Chondrocyte (in vitro differentiated cells): ENCODE measurements around the gene IGFLR1. TPM values are rescaled to one million over a fixed set of nuclear protein-coding genes. Genes with fewer than 3 reads are reported as not detected.
A peak's percentile ranks its signal among the peaks of the same experiment; 100 is the strongest.

Source experiments
- DNase-seq: peaks from one replicate; pipeline ENCODE4 v3.0.0; 2021; ENCODE audit warnings: mixed read lengths, low spot score
- H3K27ac Mint-ChIP-seq: one replicate; pipeline ENCODE4 v1.8.0; 2021; ENCODE audit warnings: mild to moderate bottlenecking, moderate library complexity, mixed read lengths; ENCODE audit not compliant: unreplicated experiment
- H3K27me3 Mint-ChIP-seq: 2 replicates; pipeline ENCODE4 v1.8.0; 2021; ENCODE audit warnings: low read depth, mixed read lengths
- H3K36me3 Mint-ChIP-seq: 2 replicates; pipeline ENCODE4 v1.8.0; 2021; ENCODE audit warnings: low read depth, mixed read lengths
- H3K4me1 Mint-ChIP-seq: 2 replicates; pipeline ENCODE4 v1.8.0; 2021; ENCODE audit warnings: low read depth, mild to moderate bottlenecking, mixed read lengths
- H3K4me3 Mint-ChIP-seq: one replicate; pipeline ENCODE4 v1.8.0; 2021; ENCODE audit warnings: mild to moderate bottlenecking, moderate library complexity, mixed read lengths; ENCODE audit not compliant: unreplicated experiment
- H3K9me3 Mint-ChIP-seq: 2 replicates; pipeline ENCODE4 v1.8.0; 2021; ENCODE audit warnings: low read depth, mixed read lengths
- total RNA-seq: library from RNA; stranded (reverse); gene quantifications from 3 replicates; pipeline ENCODE4 v1.2.1, GENCODE V29; 2021
- TF ChIP-seq, protein P1 (sequence below): fragments of 200-600 bp; sonication (generic); IDR thresholded peaks from 2 replicates; pipeline ENCODE4 v1.5.0; 2021; ENCODE audit warnings: antibody characterized with exemption, mild to moderate bottlenecking, moderate library complexity

The IGFLR1 gene
- total RNA-seq, 1 donor from 2014 or later, result 0.99 TPM

DNA sequence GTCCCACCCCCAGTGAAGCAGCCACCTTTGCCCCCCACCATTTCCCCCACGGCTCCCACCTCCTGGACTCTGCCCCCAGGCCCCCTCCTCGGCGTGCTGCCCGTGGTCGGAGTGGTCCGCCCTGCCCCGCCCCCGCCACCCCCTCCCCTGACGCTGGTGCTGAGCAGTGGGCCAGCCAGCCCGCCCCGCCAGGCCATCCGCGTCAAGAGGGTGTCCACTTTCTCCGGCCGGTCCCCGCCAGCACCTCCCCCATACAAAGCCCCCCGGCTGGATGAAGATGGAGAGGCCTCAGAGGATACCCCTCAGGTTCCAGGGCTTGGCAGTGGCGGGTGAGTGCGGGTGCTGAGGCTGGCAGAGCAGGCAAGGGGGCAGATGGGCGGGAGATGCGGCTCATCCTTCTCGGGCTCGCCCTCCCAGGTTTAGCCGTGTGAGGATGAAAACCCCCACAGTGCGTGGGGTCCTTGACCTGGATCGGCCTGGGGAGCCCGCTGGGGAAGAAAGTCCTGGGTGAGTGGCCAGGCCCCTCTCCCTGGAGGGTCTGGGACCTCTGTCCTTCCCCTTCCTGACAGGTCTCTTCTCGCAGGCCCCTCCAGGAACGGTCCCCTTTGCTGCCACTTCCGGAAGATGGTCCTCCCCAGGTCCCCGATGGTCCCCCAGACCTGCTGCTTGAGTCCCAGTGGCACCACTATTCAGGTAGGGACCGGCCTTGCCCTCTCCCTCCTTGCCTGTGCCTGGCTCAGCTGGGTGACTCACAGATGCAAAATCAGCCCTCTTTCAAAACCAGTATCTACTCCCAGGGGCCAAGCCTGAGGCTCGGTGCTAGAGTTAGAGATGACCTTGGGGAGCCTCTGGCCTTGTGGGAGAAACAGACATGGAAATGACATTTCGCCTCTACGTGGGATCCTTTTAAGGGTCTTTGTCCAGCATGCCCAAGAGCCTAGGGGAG lies 8.8 kb downstream of the IGFLR1 start:
- Mint-ChIP-seq H3K36me3 (peaks cover 39% of the 10 kb centered on the region), H3K27ac (peak overlapping the region; percentile 1), H3K27me3 (no peaks in the 10 kb centered on the region), H3K9me3 (no peaks in the 10 kb centered on the region), H3K4me1 (no peaks in the 10 kb centered on the region), H3K4me3 (no peak overlapping the region)
- DNase-seq, result peak; percentile 60
- TF ChIP-seq, protein P1, sequence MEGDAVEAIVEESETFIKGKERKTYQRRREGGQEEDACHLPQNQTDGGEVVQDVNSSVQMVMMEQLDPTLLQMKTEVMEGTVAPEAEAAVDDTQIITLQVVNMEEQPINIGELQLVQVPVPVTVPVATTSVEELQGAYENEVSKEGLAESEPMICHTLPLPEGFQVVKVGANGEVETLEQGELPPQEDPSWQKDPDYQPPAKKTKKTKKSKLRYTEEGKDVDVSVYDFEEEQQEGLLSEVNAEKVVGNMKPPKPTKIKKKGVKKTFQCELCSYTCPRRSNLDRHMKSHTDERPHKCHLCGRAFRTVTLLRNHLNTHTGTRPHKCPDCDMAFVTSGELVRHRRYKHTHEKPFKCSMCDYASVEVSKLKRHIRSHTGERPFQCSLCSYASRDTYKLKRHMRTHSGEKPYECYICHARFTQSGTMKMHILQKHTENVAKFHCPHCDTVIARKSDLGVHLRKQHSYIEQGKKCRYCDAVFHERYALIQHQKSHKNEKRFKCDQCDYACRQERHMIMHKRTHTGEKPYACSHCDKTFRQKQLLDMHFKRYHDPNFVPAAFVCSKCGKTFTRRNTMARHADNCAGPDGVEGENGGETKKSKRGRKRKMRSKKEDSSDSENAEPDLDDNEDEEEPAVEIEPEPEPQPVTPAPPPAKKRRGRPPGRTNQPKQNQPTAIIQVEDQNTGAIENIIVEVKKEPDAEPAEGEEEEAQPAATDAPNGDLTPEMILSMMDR, result no peak

- Mint-ChIP-seq H3K9me3 (no peaks in the 10 kb centered on the region), H3K4me1 (no peaks in the 10 kb centered on the region), H3K27me3 (no peaks in the 10 kb centered on the region), H3K36me3 (peaks cover 46% of the 10 kb centered on the region), H3K27ac (no peak overlapping the region), H3K4me3 (no peak overlapping the region)
- TF ChIP-seq, protein P1, result no peak
- DNase-seq, result peak; percentile 89
Observed at GRCh38 chr19:35732540-35733179, 9.6 kb downstream of the IGFLR1 start.

- H3K4me1 Mint-ChIP-seq, result no peaks in the 10 kb centered on the region
- H3K27ac Mint-ChIP-seq, result no peak overlapping the region
- DNase-seq, result no peak
- H3K36me3 Mint-ChIP-seq, result peaks cover 48% of the 10 kb centered on the region
- TF ChIP-seq, protein P1, result no peak
- no peaks in the 10 kb centered on the region for H3K27me3 Mint-ChIP-seq
- H3K4me3 Mint-ChIP-seq, result no peak overlapping the region
- H3K9me3 Mint-ChIP-seq, result no peaks in the 10 kb centered on the region
Observed at GRCh38 chr19:35731779-35732405, 10.4 kb downstream of the IGFLR1 start.

DNA sequence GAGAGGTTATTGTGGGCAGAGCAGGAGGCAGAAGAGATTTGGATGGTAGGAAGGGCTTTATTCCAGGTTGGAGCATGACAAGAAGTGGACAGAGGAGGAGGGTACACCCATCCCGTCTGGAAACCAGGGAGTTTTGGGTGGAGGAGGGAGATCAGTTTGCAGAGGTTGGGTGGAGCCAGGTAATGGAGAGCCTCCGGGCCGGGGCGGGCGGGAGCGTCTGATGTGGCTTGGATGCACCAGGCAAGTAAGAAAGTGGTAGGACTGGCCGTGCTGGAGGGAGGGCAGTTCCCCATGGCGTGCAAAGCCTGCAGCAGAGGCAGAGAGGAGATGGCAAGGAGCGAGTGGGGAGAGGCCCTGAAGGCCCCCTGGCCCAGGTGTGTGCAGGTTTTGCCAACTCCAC lies 10.9 kb downstream of the IGFLR1 start:
- TF ChIP-seq, protein P1, result no peak
- peaks cover 45% of the 10 kb centered on the region for H3K36me3 Mint-ChIP-seq
- no peaks in the 10 kb centered on the region for H3K9me3 Mint-ChIP-seq
- no peak overlapping the region for H3K4me3 Mint-ChIP-seq
- no peak for DNase-seq
- no peaks in the 10 kb centered on the region for H3K27me3 Mint-ChIP-seq
- H3K27ac Mint-ChIP-seq, result no peak overlapping the region
- no peaks in the 10 kb centered on the region for H3K4me1 Mint-ChIP-seq

GRCh38 chr19:35730326-35730725 lies 11.9 kb downstream of the IGFLR1 start:
- peaks cover 53% of the 10 kb centered on the region for H3K36me3 Mint-ChIP-seq
- no peaks in the 10 kb centered on the region for H3K4me1 Mint-ChIP-seq
- H3K27ac Mint-ChIP-seq, result no peak overlapping the region
- TF ChIP-seq, protein P1, result no peak
- no peaks in the 10 kb centered on the region for H3K9me3 Mint-ChIP-seq
- peak; percentile 65 for DNase-seq
- no peaks in the 10 kb centered on the region for H3K27me3 Mint-ChIP-seq
- no peak overlapping the region for H3K4me3 Mint-ChIP-seq
